GM18858 (cell line): ENCODE data around the gene NNAT.

Experiments
- ATAC-seq: cut with Tn5 transposase; IDR thresholded peaks from one replicate; pipeline ENCODE4 v1.9.1; 2021; ENCODE audit not compliant: unreplicated experiment

The NNAT gene

GRCh38 chr20:37565134-37565811 is 44.2 kb downstream of the NNAT start:
- ATAC-seq: no peak

- no peak for ATAC-seq
Measured at GRCh38 chr20:37566590-37567330, 45.7 kb downstream of the NNAT start.

- no peak for ATAC-seq
Measured at GRCh38 chr20:37567331-37567665, 46.2 kb downstream of the NNAT start.

- ATAC-seq: no peak
Measured at GRCh38 chr20:37567671-37568588, 46.9 kb downstream of the NNAT start.

- ATAC-seq: no peak
Measured at GRCh38 chr20:37570419-37570818, 49.4 kb downstream of the NNAT start.

GRCh38 chr20:37571033-37571432 is 50.0 kb downstream of the NNAT start:
- no peak for ATAC-seq
